ENCODE results near the gene RMDN3. TPM values are rescaled to one million over a fixed set of nuclear protein-coding genes. Genes with fewer than 3 reads are reported as not detected.

RMDN3 gene, protein sequence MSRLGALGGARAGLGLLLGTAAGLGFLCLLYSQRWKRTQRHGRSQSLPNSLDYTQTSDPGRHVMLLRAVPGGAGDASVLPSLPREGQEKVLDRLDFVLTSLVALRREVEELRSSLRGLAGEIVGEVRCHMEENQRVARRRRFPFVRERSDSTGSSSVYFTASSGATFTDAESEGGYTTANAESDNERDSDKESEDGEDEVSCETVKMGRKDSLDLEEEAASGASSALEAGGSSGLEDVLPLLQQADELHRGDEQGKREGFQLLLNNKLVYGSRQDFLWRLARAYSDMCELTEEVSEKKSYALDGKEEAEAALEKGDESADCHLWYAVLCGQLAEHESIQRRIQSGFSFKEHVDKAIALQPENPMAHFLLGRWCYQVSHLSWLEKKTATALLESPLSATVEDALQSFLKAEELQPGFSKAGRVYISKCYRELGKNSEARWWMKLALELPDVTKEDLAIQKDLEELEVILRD
- 14.3 and 16.1 TPM in 2 replicates for total RNA-seq

DNA sequence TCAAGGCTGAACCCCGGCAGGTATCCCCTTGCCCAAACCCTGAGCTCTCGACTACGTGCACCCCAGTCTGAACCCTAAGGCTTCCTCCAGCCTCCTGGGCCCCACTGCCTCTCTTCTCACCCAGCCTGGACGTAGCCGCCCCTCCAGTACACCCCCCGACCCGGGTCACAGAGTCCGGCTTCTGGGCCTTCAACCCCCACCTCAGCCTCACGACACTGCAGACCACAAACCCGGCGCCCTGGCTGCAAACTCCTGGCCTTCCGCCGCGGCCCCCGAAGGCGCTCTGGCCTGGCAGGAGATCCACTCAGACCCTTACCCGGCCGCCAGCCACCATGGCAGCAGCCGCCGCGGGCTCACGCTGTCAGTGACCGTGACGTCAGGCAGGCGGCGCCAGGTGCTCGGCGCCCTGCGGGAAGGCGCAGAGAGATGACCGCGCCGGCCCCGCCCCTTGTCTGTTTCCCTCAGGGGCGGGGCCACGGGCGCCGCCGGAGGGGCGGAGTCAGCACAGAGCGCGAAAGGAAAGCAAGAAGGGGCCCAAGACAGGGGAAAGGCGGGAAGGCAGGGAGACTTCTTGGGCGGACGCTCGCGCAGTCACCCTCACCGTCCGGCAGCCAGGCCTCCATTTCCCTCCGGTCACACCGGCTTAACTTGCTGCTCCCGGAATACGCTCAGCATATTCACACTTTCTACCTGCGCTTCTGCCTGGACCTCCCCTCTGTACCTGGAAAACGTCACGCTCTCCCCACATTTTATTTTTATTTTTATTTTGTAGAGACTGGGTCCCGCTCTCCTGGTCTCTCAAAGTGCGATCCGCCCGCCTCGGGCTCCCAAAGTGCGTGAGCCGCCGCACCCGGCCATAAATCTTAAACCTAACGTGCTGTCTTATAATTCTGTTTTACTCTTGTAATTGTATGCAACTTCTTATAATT lies at the start of gene RMDN3:
TSS of gene RMDN3 (minus strand) at position 372 of the 929 bp plus-strand sequence. CDS start 471 bp downstream, outside the sequence.

GRCh38 chr15:40769274-40770146 lies 14.5 kb upstream of the RMDN3 start, which contains the start of gene C15orf62:
TSS of gene C15orf62 (plus strand) at chr15:40769980. CDS start at chr15:40770496, 516 bp downstream.

DNA sequence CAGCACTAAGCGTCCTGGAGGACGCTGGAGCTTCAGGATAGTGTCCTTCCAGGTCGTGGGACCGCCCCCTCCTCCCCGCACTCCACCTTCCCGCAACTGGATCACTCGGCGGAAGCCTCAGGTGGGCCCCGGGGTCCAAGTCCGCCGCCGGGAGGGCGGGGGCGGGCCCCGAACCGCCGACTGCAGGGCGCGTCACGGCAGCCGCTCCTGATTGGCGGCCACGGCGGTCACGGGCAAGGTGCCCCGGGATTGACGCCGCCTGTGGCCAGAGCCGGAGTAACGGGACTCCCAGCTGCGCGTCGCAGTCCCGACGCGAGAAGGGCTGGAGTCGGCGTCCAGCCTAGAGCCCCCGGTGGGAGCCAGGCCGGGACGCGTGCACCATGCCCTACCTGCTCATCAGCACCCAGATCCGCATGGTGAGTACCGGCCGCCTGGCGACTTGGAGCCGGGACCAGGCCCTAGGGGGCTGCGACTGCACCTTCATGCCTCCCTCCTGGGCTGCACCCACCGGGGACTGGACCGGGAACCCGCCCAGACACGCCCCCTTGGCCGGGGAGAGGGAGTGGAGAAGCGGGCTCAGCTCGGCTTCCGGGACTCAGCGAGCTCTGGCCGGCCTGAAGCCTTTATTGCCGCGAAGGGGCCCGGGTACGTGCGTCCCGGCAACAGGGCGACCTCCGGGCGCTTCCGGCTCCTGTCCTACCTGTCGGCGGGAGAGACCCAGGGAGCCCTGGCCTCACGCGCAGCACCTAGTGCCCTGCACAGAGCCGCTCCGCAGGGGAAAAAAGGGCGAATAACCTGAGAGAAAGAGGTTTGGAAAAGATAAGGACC lies 9.0 kb upstream of the RMDN3 start, which contains the start of gene GCHFR:
TSS of gene GCHFR (plus strand) at position 268 of the 828 bp plus-strand sequence. CDS start at position 381, 113 bp downstream.

GRCh38 chr15:40694688-40695468 lies 60.2 kb downstream of the RMDN3 start, which contains the start of gene RAD51:
TSS of gene RAD51 (plus strand) at chr15:40695174. CDS start at chr15:40698759, 3,585 bp downstream.

Other genes with a start within 250 kb of the RMDN3 start
- gene CCDC32, start 190.2 kb downstream of the RMDN3 start, total RNA-seq: 17.1 and 17.6 TPM in 2 replicates
- 16.3 and 16.7 TPM in 2 replicates for gene RPUSD2, start 186.0 kb downstream of the RMDN3 start, total RNA-seq
- 1.3 and 27.4 TPM in 2 replicates for gene KNL1, start 161.0 kb downstream of the RMDN3 start, total RNA-seq
- gene RAD51, start 60.1 kb downstream of the RMDN3 start, total RNA-seq: 3.7 and 12.7 TPM in 2 replicates
- 24.9 and 91.1 TPM in 2 replicates for gene GCHFR, start 8.8 kb upstream of the RMDN3 start, total RNA-seq
- 0.16 and 0.63 TPM in 2 replicates for gene C15orf62, start 14.7 kb upstream of the RMDN3 start, total RNA-seq
- gene ZFYVE19, start 51.8 kb upstream of the RMDN3 start, total RNA-seq: 23.2 and 30.5 TPM in 2 replicates
- gene DNAJC17, start 52.2 kb upstream of the RMDN3 start, total RNA-seq: 32.7 and 34.9 TPM in 2 replicates
- not detected in 2 replicates for gene PPP1R14D, start 73.5 kb upstream of the RMDN3 start, total RNA-seq
- 64.9 and 128 TPM in 2 replicates for gene SPINT1, start 88.8 kb upstream of the RMDN3 start, total RNA-seq
- gene RHOV, start 119.0 kb upstream of the RMDN3 start, total RNA-seq: 0.16 and 0.63 TPM in 2 replicates
- gene VPS18, start 139.2 kb upstream of the RMDN3 start, total RNA-seq: 32.6 and 48.0 TPM in 2 replicates
- gene DLL4, start 174.1 kb upstream of the RMDN3 start, total RNA-seq: 0.13 TPM in 1 of 2 replicates, not detected in the other
- 47.9 and 73.2 TPM in 2 replicates for gene CHAC1, start 198.2 kb upstream of the RMDN3 start, total RNA-seq

All from mesangial cell (primary cell).